ENCODE measurements around the gene LONP2. TPM values are rescaled to one million over a fixed set of nuclear protein-coding genes. Genes with fewer than 3 reads are reported as not detected.

Gene LONP2
- total and polyA plus RNA-seq, 4 donors, result 30.0 to 304 (median 52.8) TPM

GRCh38 chr16:48204825-48205151 lies 39.3 kb upstream of the LONP2 start:
- H3K9ac ChIP-seq (ENCODE audit: low read depth in 1 of 2, low read length in 2 of 2), result peak overlapping the region; percentile 3 to 71
- no peak overlapping the region for H3K4me3 ChIP-seq (ENCODE audit: low read depth in 1 of 3, low read length in 3 of 3)
- peak overlapping the region; percentile 90 to 99 for H3K27ac ChIP-seq (ENCODE audit: low read depth in 1 of 2, low read length in 2 of 2)
- TF ChIP-seq RXRA (IDR thresholded peaks at IDR 0.05), result peak in 1 of 2 donors; percentile 29
- peak; percentile 14 for TF ChIP-seq TAF1 (conservative IDR thresholded peaks at IDR 0.05)
- TF ChIP-seq ZBTB33 (IDR thresholded peaks at IDR 0.05), result no peak
- peak; percentile 24 for TF ChIP-seq NR2F2 (IDR thresholded peaks at IDR 0.05)
- TF ChIP-seq, protein P1, sequence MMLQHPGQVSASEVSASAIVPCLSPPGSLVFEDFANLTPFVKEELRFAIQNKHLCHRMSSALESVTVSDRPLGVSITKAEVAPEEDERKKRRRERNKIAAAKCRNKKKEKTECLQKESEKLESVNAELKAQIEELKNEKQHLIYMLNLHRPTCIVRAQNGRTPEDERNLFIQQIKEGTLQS (IDR thresholded peaks at IDR 0.05), result no peak
- peak; percentile 1 for TF ChIP-seq FOXA2 (IDR thresholded peaks at IDR 0.05)
- peak; percentile 42 for TF ChIP-seq MAX (IDR thresholded peaks at IDR 0.05)
- no peak for TF ChIP-seq CTCF (IDR thresholded peaks at IDR 0.05; ENCODE audit: low read depth, low read length, missing input control)
- TF ChIP-seq YY1 (IDR thresholded peaks at IDR 0.05), result no peak
- peak; percentile 83 for TF ChIP-seq SP1 (IDR thresholded peaks at IDR 0.05)
- peak in 1 of 2 donors; percentile 20 for TF ChIP-seq RAD21 (IDR thresholded peaks at IDR 0.05)
- no peak for TF ChIP-seq GABPA (IDR thresholded peaks at IDR 0.05 in 1 of 2, conservative IDR thresholded peaks at IDR 0.05 in 1 of 2)
- peak in 1 of 2 donors; percentile 10 for TF ChIP-seq EGR1 (IDR thresholded peaks at IDR 0.05; ENCODE audit: low read depth in 2 of 2)
- peak; percentile 14 to 56 for TF ChIP-seq HNF4A (conservative IDR thresholded peaks at IDR 0.05)
- no peak for TF ChIP-seq HNF4G (IDR thresholded peaks at IDR 0.05)
- no peak for TF ChIP-seq FOXA1 (IDR thresholded peaks at IDR 0.05)
- no peak for TF ChIP-seq JUND (IDR thresholded peaks at IDR 0.05)
- TF ChIP-seq, protein P2, sequence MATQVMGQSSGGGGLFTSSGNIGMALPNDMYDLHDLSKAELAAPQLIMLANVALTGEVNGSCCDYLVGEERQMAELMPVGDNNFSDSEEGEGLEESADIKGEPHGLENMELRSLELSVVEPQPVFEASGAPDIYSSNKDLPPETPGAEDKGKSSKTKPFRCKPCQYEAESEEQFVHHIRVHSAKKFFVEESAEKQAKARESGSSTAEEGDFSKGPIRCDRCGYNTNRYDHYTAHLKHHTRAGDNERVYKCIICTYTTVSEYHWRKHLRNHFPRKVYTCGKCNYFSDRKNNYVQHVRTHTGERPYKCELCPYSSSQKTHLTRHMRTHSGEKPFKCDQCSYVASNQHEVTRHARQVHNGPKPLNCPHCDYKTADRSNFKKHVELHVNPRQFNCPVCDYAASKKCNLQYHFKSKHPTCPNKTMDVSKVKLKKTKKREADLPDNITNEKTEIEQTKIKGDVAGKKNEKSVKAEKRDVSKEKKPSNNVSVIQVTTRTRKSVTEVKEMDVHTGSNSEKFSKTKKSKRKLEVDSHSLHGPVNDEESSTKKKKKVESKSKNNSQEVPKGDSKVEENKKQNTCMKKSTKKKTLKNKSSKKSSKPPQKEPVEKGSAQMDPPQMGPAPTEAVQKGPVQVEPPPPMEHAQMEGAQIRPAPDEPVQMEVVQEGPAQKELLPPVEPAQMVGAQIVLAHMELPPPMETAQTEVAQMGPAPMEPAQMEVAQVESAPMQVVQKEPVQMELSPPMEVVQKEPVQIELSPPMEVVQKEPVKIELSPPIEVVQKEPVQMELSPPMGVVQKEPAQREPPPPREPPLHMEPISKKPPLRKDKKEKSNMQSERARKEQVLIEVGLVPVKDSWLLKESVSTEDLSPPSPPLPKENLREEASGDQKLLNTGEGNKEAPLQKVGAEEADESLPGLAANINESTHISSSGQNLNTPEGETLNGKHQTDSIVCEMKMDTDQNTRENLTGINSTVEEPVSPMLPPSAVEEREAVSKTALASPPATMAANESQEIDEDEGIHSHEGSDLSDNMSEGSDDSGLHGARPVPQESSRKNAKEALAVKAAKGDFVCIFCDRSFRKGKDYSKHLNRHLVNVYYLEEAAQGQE (IDR thresholded peaks at IDR 0.05), result peak; percentile 43
- 33% methylated on average over 6 of the region's 6 CpGs for WGBS
- H3K4me1 ChIP-seq (ENCODE audit: control insufficient read depth in 4 of 4, insufficient read depth in 4 of 4, low read length in 3 of 4), result peaks cover 17 to 47% (median 31%) of the 10 kb centered on the region in 4 donors
- DNase-seq (ENCODE audit: low spot score), result no peak
- H3K9me3 ChIP-seq (ENCODE audit: control insufficient read depth in 4 of 4, low read length in 3 of 4), result no peaks in the 10 kb centered on the region
- no peaks in the 10 kb centered on the region for H3K27me3 ChIP-seq (ENCODE audit: control insufficient read depth in 4 of 4, insufficient read depth in 4 of 4, low read length in 3 of 4)
- no peaks in the 10 kb centered on the region for H3K36me3 ChIP-seq (ENCODE audit: control insufficient read depth in 4 of 4, insufficient read depth in 3 of 4, low read depth in 1 of 4, low read length in 3 of 4)
